HG03439 (cell line): ENCODE results near the gene CHST15.

Source experiments
- ATAC-seq: cut with Tn5 transposase; IDR thresholded peaks from one replicate; pipeline ENCODE4 v1.9.1; 2021; ENCODE audit warnings: mild to moderate bottlenecking, moderate library complexity; ENCODE audit not compliant: unreplicated experiment

CHST15 gene

DNA sequence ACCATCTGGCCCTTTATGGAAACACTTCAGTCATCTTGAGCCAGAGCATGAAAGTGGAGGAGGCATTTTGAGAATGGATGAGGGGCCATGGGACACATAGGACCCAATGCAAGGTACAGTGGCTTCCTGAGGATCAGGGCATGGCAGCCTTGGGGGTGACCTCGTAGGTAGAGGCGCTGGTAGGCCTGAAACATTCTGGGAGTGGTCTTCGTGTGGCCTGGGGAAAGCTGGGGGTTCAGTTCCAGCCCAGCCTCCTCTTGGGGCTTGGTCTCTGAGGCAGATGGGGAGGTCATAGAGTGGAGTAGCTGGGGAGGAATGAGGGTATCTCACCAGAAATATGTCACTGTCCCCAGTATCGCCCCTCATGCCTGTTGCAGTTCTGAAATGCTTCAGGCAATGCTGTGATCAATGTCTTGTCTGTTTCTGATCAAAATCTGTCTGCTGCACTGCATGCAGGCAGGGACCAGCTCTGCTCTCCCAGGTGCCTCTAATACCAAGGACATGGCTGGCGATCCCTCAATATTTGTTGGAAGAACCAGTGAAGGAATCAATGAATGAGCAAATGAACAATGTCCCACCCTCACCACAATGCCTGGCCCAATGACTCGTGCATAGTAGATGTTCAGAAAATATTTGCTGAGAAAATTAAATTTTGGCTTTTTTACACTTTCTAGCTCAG is 90.9 kb downstream of the CHST15 start:
- no peak for ATAC-seq

GRCh38 chr10:124001391-124002148 is 91.8 kb downstream of the CHST15 start:
- no peak for ATAC-seq

DNA sequence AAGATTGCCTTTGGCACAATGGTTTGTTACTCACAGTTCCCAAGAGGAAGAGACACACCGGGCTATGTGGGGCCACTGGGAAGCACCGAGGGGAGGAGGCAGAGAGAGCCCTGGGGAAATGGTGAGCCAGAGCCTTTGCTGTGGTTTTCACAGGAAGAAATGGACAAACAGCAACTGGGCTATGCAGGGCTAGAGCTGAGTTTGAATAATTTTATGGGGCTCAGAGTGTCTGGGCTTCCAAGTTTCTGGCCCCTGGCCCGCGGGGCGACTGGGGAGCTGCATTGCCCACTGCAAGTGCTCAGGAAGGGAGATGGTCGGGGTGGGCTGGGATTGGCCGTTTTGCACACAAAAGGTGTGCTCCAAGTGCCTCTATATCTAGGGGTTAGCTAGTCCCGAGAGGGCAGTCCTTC is 92.6 kb downstream of the CHST15 start:
- no peak for ATAC-seq

GRCh38 chr10:123999956-124000615 is 93.3 kb downstream of the CHST15 start:
- no peak for ATAC-seq

DNA sequence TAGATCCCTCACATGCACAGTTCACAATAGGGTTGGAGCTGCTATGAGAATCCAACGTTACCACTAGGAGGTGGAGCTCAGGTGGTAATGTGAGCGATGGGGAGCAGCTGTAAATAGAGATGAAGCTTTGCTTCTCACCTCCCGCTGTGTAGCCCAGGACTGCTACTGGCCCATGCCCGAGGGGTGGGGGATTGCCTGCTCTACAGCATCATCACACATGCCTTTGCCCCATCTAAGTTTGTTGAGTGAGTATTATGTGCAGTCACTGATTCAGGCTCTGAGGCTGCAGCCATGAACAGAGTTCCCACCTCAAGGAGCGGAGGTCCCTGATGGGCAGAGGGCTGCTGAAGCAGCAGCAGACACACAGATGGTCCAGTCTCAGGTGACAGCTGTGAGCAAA is 94.1 kb downstream of the CHST15 start:
- no peak for ATAC-seq

- no peak for ATAC-seq
Observed at GRCh38 chr10:123998197-123999141, 94.9 kb downstream of the CHST15 start.

- no peak for ATAC-seq
Observed at GRCh38 chr10:123997486-123998196, 95.8 kb downstream of the CHST15 start.

- ATAC-seq: no peak
Observed at GRCh38 chr10:123997013-123997412, 96.4 kb downstream of the CHST15 start.

GRCh38 chr10:123996302-123996701 is 97.1 kb downstream of the CHST15 start:
- ATAC-seq: no peak

- ATAC-seq: no peak
Observed at GRCh38 chr10:123995461-123996131, 97.8 kb downstream of the CHST15 start.

DNA sequence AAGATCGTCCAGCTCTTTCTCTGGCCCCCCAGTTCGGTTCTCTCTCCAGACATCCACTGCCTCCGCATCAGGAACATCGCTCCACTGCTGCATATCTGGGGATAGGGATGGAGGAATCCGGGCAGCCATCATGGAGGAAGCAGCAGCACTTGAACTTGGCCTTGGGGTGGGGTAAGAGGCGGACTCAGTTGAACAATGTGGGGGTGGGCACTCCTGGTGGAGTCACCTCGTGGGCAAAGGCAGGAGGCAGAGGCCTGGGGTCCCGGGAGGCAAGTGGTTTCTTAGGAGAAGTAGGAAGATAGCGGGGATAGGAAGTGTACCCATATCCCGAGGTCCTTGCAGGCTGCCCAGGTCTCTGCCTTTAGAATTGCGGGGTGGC is 98.3 kb downstream of the CHST15 start:
- ATAC-seq: no peak

DNA sequence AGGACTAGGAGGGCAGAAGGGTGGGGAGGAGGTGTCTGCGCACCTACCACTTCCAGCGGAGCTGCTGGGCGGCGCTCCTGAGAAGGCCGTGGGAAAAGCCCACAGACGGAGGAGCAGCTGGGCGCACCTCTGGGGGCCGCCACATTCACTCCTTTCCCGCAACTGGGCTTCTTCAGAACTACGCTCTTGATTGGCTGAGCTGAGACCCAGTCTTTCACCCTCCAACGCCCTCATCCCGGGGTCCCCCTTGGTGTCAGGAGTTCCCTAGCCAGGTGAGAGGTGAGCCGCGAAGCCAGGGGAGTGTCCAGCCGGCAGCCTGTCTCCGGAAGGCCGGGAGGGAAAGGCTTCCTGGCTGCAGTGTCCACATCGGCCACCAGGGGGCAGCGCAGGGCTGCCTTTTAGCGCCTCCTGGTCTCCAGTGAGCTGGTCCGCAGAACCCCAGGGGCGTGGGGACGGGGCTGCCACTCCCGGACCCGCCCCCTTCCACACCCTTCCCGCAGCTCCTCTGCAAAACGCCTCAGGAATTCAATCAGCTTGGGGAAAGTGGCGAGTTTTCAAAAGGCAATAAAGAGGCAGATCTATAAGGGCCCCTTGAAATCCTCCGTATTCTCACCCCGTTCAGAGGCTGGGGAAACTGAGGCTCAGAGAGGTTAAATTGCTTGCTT is 98.8 kb downstream of the CHST15 start:
- ATAC-seq: no peak

DNA sequence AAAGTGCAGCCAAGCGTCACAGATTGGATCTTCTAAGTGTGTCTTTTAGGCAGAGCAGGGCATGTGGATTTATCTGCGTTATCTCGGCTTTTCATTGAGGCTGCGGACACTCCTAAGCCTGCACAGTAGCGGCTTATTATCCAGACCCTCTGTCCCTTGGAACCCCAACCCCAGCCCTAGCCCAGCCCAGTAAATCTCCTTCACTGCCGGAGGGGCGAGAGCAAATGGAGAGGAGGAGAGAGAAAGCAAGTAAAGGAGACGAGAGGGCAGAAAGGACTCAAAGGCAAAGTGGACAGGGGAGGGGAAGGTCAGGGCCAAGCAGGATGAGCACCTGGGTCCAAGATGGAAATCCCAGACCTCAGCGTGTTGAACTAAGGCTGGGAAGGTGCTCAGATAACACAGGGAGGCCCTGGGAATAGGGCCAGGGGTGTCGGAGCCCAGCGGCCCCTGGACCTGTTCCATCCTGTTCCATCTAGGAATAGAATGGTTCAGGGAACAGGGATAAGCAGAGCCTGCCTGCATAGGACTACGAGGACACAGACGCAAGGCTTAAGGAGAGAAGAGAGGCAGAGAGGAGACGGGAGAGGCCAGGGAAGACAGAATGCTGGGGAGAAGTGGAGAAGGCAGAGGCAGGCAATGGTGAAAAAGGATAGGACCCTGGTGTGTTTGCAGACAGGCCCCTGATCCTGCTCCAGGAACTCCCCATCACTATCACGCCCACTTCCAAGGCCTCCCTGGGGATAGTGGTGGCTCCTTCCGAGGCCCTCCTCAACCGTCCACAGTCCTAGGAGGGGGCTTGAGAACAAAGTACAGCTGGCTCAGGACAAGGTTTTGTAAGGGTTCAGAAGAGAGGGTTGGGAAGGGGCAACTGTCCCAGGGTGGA is 99.6 kb downstream of the CHST15 start:
- ATAC-seq: no peak

DNA sequence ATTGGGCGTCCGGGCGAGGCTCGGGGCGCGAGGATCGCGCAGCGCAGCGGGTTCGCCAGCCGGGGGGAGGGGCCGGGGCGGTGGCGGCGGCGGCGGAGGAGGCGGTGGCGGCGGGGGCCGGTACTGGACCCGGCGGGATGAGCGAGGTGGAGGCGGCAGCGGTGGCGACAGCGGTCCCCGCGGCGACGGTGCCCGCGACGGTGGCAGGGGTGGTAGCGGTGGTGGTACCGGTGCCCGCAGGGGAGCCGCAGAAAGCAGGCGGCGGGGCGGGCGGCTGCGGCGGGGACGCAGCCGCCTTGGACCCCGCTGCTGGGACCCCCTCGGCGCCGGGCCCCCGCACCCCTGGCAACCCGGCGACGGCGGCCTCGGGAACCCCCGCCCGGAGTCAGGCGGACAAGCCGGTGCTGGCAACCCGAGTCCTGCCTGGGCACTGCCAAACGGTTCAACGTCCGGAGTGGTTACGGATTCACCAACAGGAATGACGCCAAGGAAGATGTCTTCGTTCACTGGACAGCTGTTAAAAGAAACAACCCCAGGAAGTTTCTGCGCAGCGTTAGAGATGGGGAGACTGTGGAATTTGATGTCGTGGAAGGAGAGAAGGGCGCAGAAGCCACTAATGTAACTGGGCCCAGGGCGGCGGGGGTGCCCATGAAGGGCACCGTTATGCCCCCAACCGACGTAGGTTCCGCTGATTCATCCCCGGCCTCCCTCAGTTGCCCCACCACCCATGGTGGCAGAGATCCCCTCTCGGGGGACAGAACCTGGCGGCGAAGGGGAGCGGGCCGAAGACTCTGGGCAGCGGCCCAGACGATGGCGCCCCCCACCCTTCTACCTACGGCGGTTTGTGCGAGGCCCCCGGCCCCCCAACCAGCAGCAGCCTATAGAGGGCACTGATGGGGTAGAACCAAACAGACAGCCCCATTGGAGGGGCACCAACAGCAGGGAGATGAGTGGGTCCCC is 101.5 kb downstream of the CHST15 start:
- ATAC-seq: no peak

- ATAC-seq: no peak
Observed at GRCh38 chr10:123990889-123991288, 102.5 kb downstream of the CHST15 start.

GRCh38 chr10:123988694-123989093 is 104.7 kb downstream of the CHST15 start:
- ATAC-seq: no peak

DNA sequence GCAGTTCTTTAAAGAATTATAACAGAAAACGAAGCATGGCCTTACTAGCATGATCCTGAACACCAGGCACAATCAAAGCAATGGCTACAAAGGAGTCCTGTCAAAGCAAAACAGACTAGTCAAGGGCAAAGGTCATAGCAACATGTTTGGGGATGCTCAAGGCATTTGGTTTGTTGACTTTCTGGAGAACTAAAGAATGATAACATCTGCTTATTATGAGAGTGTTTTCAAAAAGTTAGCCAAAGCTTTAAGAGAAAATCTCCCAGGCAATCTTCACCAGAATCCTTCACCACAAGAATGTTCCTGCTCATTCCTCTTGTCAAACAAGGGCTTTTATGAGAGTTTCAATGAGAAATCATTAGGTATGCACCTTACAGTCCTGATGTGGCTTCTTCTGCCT is 106.7 kb downstream of the CHST15 start:
- no peak for ATAC-seq
